Heart left ventricle (tissue), 13 donors: ENCODE measurements around the gene ARMC10.

Experiments used
- CTCF ChIP-seq, 12 donors: fragments of 200-600 bp; sonication (generic) in 4 of 12; IDR thresholded peaks; one replicate each; pipeline versions ENCODE4 v1.5.0 to v1.8.0; 2018 to 2022; ENCODE audit warnings: antibody characterized with exemption in 12 of 12, mild to moderate bottlenecking in 5 of 12
- POLR2A ChIP-seq, 2 donors: fragments of 450-650 bp; IDR thresholded peaks; one replicate each; pipeline ENCODE4 v1.6.1; 2017; ENCODE audit warnings: antibody characterized with exemption in 2 of 2, mild to moderate bottlenecking in 2 of 2, moderate library complexity in 2 of 2
- donor health status: ischemic (EF 13 %, LVEDD 7.1; RV severe dilation, severe dysfunction).
- donor health status: DM: no; HTN: yes; CAD: no.
- donor health status: DM: no; HTN: no; CAD: no.
- donor health status: ischemic (EF 25% LVEDD 6.9; RV normal size, moderate dysfunction).
- donor health status: ischemic (EF 25% LVEDD 5.7; RV mildly dilated, moderate dysfunction).
- donor health status: ischemic (EF 35%, LVEDD 5.7; RV mildly dilated, moderate dysfunction).
- donor health status: nonischemic (EF 11% LVEDD 7.7; RV severe dilation, severe dysfunction).
- donor health status: DM: yes; HTN: yes; CAD: no.
- donor health status: PGD.
- donor health status: ischemic (EF 29% LVEDD 5.4; RV normal size, mild dysfunction).
- donor health status: nonischemic (EF 23%, LVEDD 6.1; RV moderate dilation, normal function).

GRCh38 chr7:103031781-103032180, 43.2 kb upstream of the ARMC10 start:
- no peak for TF ChIP-seq CTCF (IDR thresholded peaks at IDR 0.05)
- TF ChIP-seq POLR2A (IDR thresholded peaks at IDR 0.05): no peak
